CD4-positive, alpha-beta T cell (primary cell): ENCODE results near the gene PTPRN2. TPM values are rescaled to one million over a fixed set of nuclear protein-coding genes. Genes with fewer than 3 reads are reported as not detected.

Source experiments
- ATAC-seq: fragments of 200-7000 bp; cut with Tn5 transposase; one replicate; pipeline ENCODE4 v1.10.0; 2022; ENCODE audit warnings: mild to moderate bottlenecking; ENCODE audit not compliant: poor library complexity
- CTCF ChIA-PET: fragments of 350-600 bp; sonication (Branson Sonifier 250); formaldehyde crosslinking; loops from one replicate; lab custom pipeline; 2021; ENCODE audit warnings: antibody characterized with exemption, inconsistent platforms; lab: Charles Lee
- POLR2A ChIA-PET: fragments of 350-600 bp; sonication (Branson Sonifier 250); formaldehyde crosslinking; loops from one replicate; lab custom pipeline; 2021; ENCODE audit warnings: antibody characterized with exemption, inconsistent platforms; lab: Charles Lee
- DNase-seq, 14 experiments: peaks; one replicate each; pipeline ENCODE4 v3.0.0-alpha.2; 2013 to 2020; ENCODE audit warnings: mixed read lengths in 2 of 14
- H3K27ac ChIP-seq, 2 donors: one replicate each; pipeline versions ENCODE4 v1.5.1 to v1.7.0; 2013; ENCODE audit warnings: low read length in 2 of 2, low read depth in 1 of 2, mild to moderate bottlenecking in 1 of 2
- H3K27me3 ChIP-seq, 2 experiments: 1 replicate in 1 of 2; 2 replicates in 1 of 2; pipeline versions ENCODE4 v1.6.1 to v1.7.0; 2013; ENCODE audit warnings: low read length in 2 of 2, control low read depth in 1 of 2, mild to moderate bottlenecking in 1 of 2, moderate library complexity in 1 of 2; ENCODE audit not compliant: insufficient read depth in 2 of 2, control insufficient read depth in 1 of 2
- H3K36me3 ChIP-seq: one replicate; pipeline ENCODE4 v1.6.1; 2013; ENCODE audit warnings: low read length, control low read depth; ENCODE audit not compliant: insufficient read depth
- H3K4me1 ChIP-seq: one replicate; pipeline ENCODE4 v1.6.1; 2013; ENCODE audit warnings: low read length, control low read depth; ENCODE audit not compliant: insufficient read depth
- H3K4me3 ChIP-seq: one replicate; pipeline ENCODE4 v1.5.1; 2013; ENCODE audit warnings: mild to moderate bottlenecking, low read length, moderate library complexity
- H3K9me3 ChIP-seq, 2 experiments: 1 replicate in 1 of 2; 2 replicates in 1 of 2; pipeline versions ENCODE4 v1.6.1 to v1.7.0; 2013; ENCODE audit warnings: low read length in 2 of 2, mild to moderate bottlenecking in 2 of 2, control low read depth in 1 of 2, moderate library complexity in 1 of 2; ENCODE audit not compliant: control insufficient read depth in 1 of 2, insufficient read depth in 1 of 2
- H3K27ac Mint-ChIP-seq: one replicate; pipeline ENCODE4 v1.8.0; 2020; ENCODE audit warnings: mixed read lengths
- H3K27me3 Mint-ChIP-seq: one replicate; pipeline ENCODE4 v1.8.0; 2021; ENCODE audit warnings: mixed read lengths
- H3K36me3 Mint-ChIP-seq: one replicate; pipeline ENCODE4 v1.8.0; 2021; ENCODE audit warnings: low read depth, mixed read lengths
- H3K4me1 Mint-ChIP-seq: one replicate; pipeline ENCODE4 v1.8.0; 2021; ENCODE audit warnings: low read depth, mixed read lengths
- H3K4me3 Mint-ChIP-seq: one replicate; pipeline ENCODE4 v1.8.0; 2020; ENCODE audit warnings: mild to moderate bottlenecking, mixed read lengths
- H3K9me3 Mint-ChIP-seq: one replicate; pipeline ENCODE4 v1.8.0; 2020; ENCODE audit warnings: mixed read lengths
- intact Hi-C, 2 experiments: fragments of 100-400 bp; cut with DNase I in 1 of 2; cut with micrococcal nuclease in 1 of 2; formaldehyde crosslinking; loops; one replicate each; pipeline versions ENCODE4 v1.15.1 to v1.9.0; 2023 to 2025; cut with DNase I, micrococcal nuclease
- total RNA-seq, 174 experiments: library from RNA in 2 of 174; stranded (reverse) in 2 of 174; gene quantifications; one replicate each; pipeline ENCODE4 v1.2.3 and lab custom pipeline; 2021 to 2026
- TF ChIP-seq, protein P1 (sequence below): fragments of 200-600 bp; IDR thresholded peaks from one replicate; pipeline ENCODE4 v1.8.0; 2022; ENCODE audit warnings: antibody characterized with exemption, mild to moderate bottlenecking

The PTPRN2 gene
- total RNA-seq, 2 experiments from 2014 or later: 0.34 to 0.44 TPM

- H3K4me1 ChIP-seq: peaks cover 10% of the 10 kb centered on the region
- Mint-ChIP-seq H3K27ac (no peak overlapping the region), H3K4me3 (no peak overlapping the region), H3K4me1 (peaks cover 22% of the 10 kb centered on the region), H3K27me3 (no peaks in the 10 kb centered on the region), H3K9me3 (no peaks in the 10 kb centered on the region), H3K36me3 (no peaks in the 10 kb centered on the region)
- intact Hi-C loops: no loop called here
- ATAC-seq: no peak
- H3K36me3 ChIP-seq: no peaks in the 10 kb centered on the region
- H3K4me3 ChIP-seq: no peak overlapping the region
- ChIA-PET POLR2A (no interaction called here), CTCF (no interaction called here)
- no peak overlapping the region for H3K27ac ChIP-seq
- TF ChIP-seq, protein P1, sequence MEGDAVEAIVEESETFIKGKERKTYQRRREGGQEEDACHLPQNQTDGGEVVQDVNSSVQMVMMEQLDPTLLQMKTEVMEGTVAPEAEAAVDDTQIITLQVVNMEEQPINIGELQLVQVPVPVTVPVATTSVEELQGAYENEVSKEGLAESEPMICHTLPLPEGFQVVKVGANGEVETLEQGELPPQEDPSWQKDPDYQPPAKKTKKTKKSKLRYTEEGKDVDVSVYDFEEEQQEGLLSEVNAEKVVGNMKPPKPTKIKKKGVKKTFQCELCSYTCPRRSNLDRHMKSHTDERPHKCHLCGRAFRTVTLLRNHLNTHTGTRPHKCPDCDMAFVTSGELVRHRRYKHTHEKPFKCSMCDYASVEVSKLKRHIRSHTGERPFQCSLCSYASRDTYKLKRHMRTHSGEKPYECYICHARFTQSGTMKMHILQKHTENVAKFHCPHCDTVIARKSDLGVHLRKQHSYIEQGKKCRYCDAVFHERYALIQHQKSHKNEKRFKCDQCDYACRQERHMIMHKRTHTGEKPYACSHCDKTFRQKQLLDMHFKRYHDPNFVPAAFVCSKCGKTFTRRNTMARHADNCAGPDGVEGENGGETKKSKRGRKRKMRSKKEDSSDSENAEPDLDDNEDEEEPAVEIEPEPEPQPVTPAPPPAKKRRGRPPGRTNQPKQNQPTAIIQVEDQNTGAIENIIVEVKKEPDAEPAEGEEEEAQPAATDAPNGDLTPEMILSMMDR: no peak
- no peak for DNase-seq
- H3K9me3 ChIP-seq: peaks cover 0 to 16% of the 10 kb centered on the region in 2 experiments
- H3K27me3 ChIP-seq: peaks cover 0 to 2% of the 10 kb centered on the region in 2 experiments
Observed at GRCh38 chr7:157893535-157894044, 694.0 kb downstream of the PTPRN2 start.

DNA sequence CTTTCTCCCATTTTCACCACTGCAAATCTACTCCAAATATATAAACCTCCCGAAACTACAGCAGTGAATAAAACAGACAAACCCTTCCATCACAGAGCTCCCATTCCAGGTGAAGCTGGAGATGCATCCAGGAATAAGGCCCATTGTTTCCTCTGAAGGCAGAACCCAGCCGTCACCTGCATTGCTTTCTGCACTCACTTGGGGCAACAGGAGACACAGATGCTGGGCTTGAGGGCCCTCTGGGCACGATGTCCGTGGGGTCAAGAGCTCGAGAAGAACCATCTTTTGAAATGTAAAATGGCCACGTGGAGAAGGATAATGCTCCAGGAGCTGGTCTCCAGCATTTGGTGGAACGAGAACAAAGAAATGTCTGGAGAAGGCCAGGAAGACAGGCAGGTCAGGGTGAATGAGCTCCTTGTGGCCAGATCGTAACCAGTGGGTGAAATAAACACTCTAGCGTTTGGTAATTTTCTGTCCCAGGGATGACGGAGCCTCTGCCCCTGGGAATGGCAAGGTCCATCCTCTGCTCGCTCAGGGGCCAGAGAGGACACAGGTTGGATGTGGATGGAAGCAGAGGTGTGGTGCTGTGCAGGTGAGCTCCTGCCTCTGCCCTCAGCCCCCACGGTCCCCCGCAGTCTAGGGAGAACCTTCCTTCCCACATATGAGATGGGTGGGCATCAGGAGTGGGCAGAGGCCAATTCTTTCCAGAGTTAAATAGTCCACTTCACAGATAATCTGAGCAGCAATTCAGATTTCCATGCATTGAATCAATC is 694.7 kb downstream of the PTPRN2 start:
- no peak overlapping the region for H3K27ac ChIP-seq
- H3K4me1 ChIP-seq: peaks cover 10% of the 10 kb centered on the region
- POLR2A ChIA-PET: no interaction called here
- ATAC-seq (no peak), DNase-seq (no peak)
- Mint-ChIP-seq H3K4me3 (no peak overlapping the region), H3K4me1 (peaks cover 22% of the 10 kb centered on the region), H3K36me3 (no peaks in the 10 kb centered on the region), H3K27ac (no peak overlapping the region), H3K27me3 (no peaks in the 10 kb centered on the region), H3K9me3 (no peaks in the 10 kb centered on the region)
- peaks cover 0 to 16% of the 10 kb centered on the region in 2 experiments for H3K9me3 ChIP-seq
- no peaks in the 10 kb centered on the region for H3K36me3 ChIP-seq
- CTCF ChIA-PET: no interaction called here
- H3K27me3 ChIP-seq: peaks cover 0 to 2% of the 10 kb centered on the region in 2 experiments
- no peak overlapping the region for H3K4me3 ChIP-seq
- TF ChIP-seq, protein P1: no peak
- intact Hi-C loops: no loop called here

GRCh38 chr7:157890921-157891401 is 696.7 kb downstream of the PTPRN2 start:
- no peaks in the 10 kb centered on the region for H3K9me3 Mint-ChIP-seq
- ChIA-PET POLR2A (interaction anchor here (0.5 to 1.1 kb wide), 3 partner anchors 20 to 503 kb away, joined by 3 to 5 read pairs (median 3); no protein-coding TSS in a partner anchor), CTCF (no interaction called here)
- H3K36me3 Mint-ChIP-seq: no peaks in the 10 kb centered on the region
- peak overlapping the region; percentile 36 for H3K4me3 Mint-ChIP-seq
- no peaks in the 10 kb centered on the region for H3K36me3 ChIP-seq
- H3K4me1 ChIP-seq: peaks cover 19% of the 10 kb centered on the region
- no peaks in the 10 kb centered on the region for H3K27me3 Mint-ChIP-seq
- no peak overlapping the region for H3K27ac ChIP-seq
- TF ChIP-seq, protein P1: no peak
- peaks cover 0 to under 1% of the 10 kb centered on the region in 2 experiments for H3K27me3 ChIP-seq
- DNase-seq (peak in 3 of 14 experiments; percentile 27 to 44 (median 35)), ATAC-seq (peak; percentile 92)
- peaks cover 0 to 18% of the 10 kb centered on the region in 2 experiments for H3K9me3 ChIP-seq
- intact Hi-C loops: no loop called here
- H3K4me1 Mint-ChIP-seq: peaks cover 29% of the 10 kb centered on the region
- peak overlapping the region; percentile 89 for H3K27ac Mint-ChIP-seq
- H3K4me3 ChIP-seq: no peak overlapping the region
